HG03095 (cell line): ENCODE results near the gene F7.
"Not testable (repeated sequence)": the region's sequence is repeated elsewhere in the genome, so short reads cannot be mapped to it uniquely, and the experiment has no call there.

Source experiments
- ATAC-seq: cut with Tn5 transposase; IDR thresholded peaks from one replicate; pipeline ENCODE4 v1.9.1; 2021; ENCODE audit warnings: moderate library complexity; ENCODE audit not compliant: unreplicated experiment

The F7 gene

GRCh38 chr13:113105032-113105920 is at the start of gene F7:
F7 (plus strand) TSS chr13:113105791; CDS start chr13:113105842, 51 bp downstream.
- ATAC-seq = no peak

GRCh38 chr13:113057084-113057483 is 48.5 kb upstream of the F7 start:
- ATAC-seq = no peak

- ATAC-seq = not testable (repeated sequence)
Measured at GRCh38 chr13:113057559-113057958, 48.0 kb upstream of the F7 start.

GRCh38 chr13:113058129-113058987 is 47.2 kb upstream of the F7 start:
- ATAC-seq = no peak

- no peak for ATAC-seq
Measured at GRCh38 chr13:113058988-113059850, 46.4 kb upstream of the F7 start.

GRCh38 chr13:113059891-113060290 is 45.7 kb upstream of the F7 start:
- ATAC-seq = no peak

GRCh38 chr13:113060557-113061270 is 44.9 kb upstream of the F7 start:
- ATAC-seq = no peak

GRCh38 chr13:113061271-113061625 is 44.3 kb upstream of the F7 start:
- ATAC-seq = no peak

- ATAC-seq = no peak
Measured at GRCh38 chr13:113061796-113062425, 43.7 kb upstream of the F7 start.

GRCh38 chr13:113062691-113063090 is 42.9 kb upstream of the F7 start:
- no peak for ATAC-seq

GRCh38 chr13:113063091-113063491 is 42.5 kb upstream of the F7 start:
- no peak for ATAC-seq

GRCh38 chr13:113064000-113064533 is 41.5 kb upstream of the F7 start:
- no peak for ATAC-seq

- no peak for ATAC-seq
Measured at GRCh38 chr13:113064534-113065405, 40.8 kb upstream of the F7 start.

GRCh38 chr13:113065406-113066141 is 40.0 kb upstream of the F7 start:
- no peak for ATAC-seq

- no peak for ATAC-seq
Measured at GRCh38 chr13:113066142-113066455, 39.5 kb upstream of the F7 start.

- ATAC-seq = no peak
Measured at GRCh38 chr13:113066746-113067145, 38.8 kb upstream of the F7 start.

- ATAC-seq = no peak
Measured at GRCh38 chr13:113069861-113070805, 35.5 kb upstream of the F7 start.
